Right lobe of liver (tissue), 6 donors: ENCODE data around the gene CDK17. TPM values are rescaled to one million over a fixed set of nuclear protein-coding genes. Genes with fewer than 3 reads are reported as not detected.

Experiments used
- ATAC-seq, 4 donors: fragments of 200-7000 bp; cut with Tn5 transposase; one replicate each; pipeline ENCODE4 v1.9.1; 2020; ENCODE audit warnings: mild to moderate bottlenecking in 4 of 4, moderate library complexity in 4 of 4
- DNase-seq, 3 donors: peaks; one replicate each; pipeline ENCODE4 v3.0.0-alpha.2; 2020
- H3K27ac ChIP-seq, 3 donors: fragments of 200-600 bp; one replicate each; pipeline ENCODE4 v1.8.0; 2022
- H3K27me3 ChIP-seq, 2 donors: fragments of 200-600 bp; one replicate each; pipeline ENCODE4 v1.8.0; 2022
- H3K36me3 ChIP-seq, 4 donors: fragments of 200-600 bp; sonication (generic) in 1 of 4; one replicate each; pipeline versions ENCODE4 v1.5.1 to v1.8.0; 2017 to 2022; ENCODE audit warnings: control low read depth in 1 of 4
- H3K4me1 ChIP-seq, 4 donors: fragments of 200-600 bp; sonication (generic) in 1 of 4; one replicate each; pipeline versions ENCODE4 v1.5.1 to v1.8.0; 2017 to 2022; ENCODE audit warnings: control low read depth in 1 of 4
- H3K4me3 ChIP-seq, 3 donors: fragments of 200-600 bp; one replicate each; pipeline ENCODE4 v1.8.0; 2022
- H3K9me3 ChIP-seq, 4 donors: fragments of 200-600 bp; sonication (generic) in 1 of 4; one replicate each; pipeline versions ENCODE4 v1.5.1 to v1.8.0; 2017 to 2022; ENCODE audit warnings: control low read depth in 1 of 4
- POLR2A ChIP-seq: fragments of 450-650 bp; IDR thresholded peaks from one replicate; pipeline ENCODE4 v1.6.1; 2017; ENCODE audit warnings: antibody characterized with exemption, mild to moderate bottlenecking
- WGBS: methylation state at CpG from one replicate; pipeline ENCODE4 v1.1.6; 2018; ENCODE audit warnings: low coverage, low lambda C conversion rate; ENCODE audit not compliant: insufficient coverage; ENCODE audit errors: missing lambda C conversion rate; 5-methylcytosine and 5-hydroxymethylcytosine counted together
- intact Hi-C, 2 donors: fragments of 100-400 bp; cut with DNase I; formaldehyde crosslinking; loops; one replicate each; pipeline versions ENCODE4 v1.11.2 to v1.14.1; 2022
- total RNA-seq, 6 experiments: library from RNA; depleted of rRNA in 2 of 6; stranded (reverse); fragments of >200 nt in 2 of 6; fragmentation: NEBNext Ultra II Directional in 3 of 6; extraction: Animal tissue kit (Norgen Biotek cat#: 25700) in 3 of 6; gene quantifications; one replicate each; pipeline versions ENCODE4 v1.1.0 to v1.2.4, GENCODE V29; 2016 to 2023
- TF ChIP-seq, protein P1 (sequence below), 4 donors: fragments of 200-600 bp in 3 of 4; fragments of 450-650 bp in 1 of 4; IDR thresholded peaks; one replicate each; pipeline versions ENCODE4 v1.5.1 to v1.8.0; 2016 to 2022; ENCODE audit warnings: antibody characterized with exemption in 4 of 4, mild to moderate bottlenecking in 2 of 4
- donor health status: DM: no; HTN: yes; CAD: no.
- donor health status: DM: no; HTN: no; CAD: no.
- donor health status: DM: no; HTN: no; CAD: no.
- donor health status: DM: no; HTN: yes; CAD: no.
- donor health status: DM: no; HTN: yes; CAD: no.

CDK17 gene
- total RNA-seq, 6 experiments from 2014 or later, result 8.9 to 16.1 (median 13.7) TPM

DNA sequence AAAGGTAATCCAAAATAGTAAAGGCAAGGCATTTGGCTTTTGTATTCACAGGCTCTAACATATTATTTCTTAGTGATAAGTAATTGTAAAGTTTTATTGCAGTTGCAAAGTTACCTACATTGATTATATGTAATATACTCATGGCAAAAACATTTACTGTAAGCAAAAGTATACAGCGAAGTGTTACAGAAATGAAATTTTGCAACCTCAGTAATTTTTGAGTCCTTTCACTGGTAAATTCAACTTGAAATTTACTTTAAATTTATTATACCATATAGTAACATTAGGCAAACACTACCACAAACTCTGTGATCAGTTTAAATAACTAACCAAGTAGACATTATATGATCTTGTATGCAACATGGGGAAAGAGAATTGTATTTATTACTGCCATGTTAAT is 89.0 kb downstream of the CDK17 start:
- H3K9me3 ChIP-seq, result no peaks in the 10 kb centered on the region
- H3K4me1 ChIP-seq, result no peaks in the 10 kb centered on the region
- H3K4me3 ChIP-seq, result no peak overlapping the region
- WGBS, result 88% methylated on average over 1 of the region's 1 CpG
- peaks cover 0 to 7% (median 0%) of the 10 kb centered on the region in 4 donors for H3K36me3 ChIP-seq
- TF ChIP-seq, protein P1, sequence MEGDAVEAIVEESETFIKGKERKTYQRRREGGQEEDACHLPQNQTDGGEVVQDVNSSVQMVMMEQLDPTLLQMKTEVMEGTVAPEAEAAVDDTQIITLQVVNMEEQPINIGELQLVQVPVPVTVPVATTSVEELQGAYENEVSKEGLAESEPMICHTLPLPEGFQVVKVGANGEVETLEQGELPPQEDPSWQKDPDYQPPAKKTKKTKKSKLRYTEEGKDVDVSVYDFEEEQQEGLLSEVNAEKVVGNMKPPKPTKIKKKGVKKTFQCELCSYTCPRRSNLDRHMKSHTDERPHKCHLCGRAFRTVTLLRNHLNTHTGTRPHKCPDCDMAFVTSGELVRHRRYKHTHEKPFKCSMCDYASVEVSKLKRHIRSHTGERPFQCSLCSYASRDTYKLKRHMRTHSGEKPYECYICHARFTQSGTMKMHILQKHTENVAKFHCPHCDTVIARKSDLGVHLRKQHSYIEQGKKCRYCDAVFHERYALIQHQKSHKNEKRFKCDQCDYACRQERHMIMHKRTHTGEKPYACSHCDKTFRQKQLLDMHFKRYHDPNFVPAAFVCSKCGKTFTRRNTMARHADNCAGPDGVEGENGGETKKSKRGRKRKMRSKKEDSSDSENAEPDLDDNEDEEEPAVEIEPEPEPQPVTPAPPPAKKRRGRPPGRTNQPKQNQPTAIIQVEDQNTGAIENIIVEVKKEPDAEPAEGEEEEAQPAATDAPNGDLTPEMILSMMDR (IDR thresholded peaks at IDR 0.05), result no peak
- no peak for TF ChIP-seq POLR2A
- DNase-seq (no peak), ATAC-seq (no peak)
- H3K27me3 ChIP-seq, result no peaks in the 10 kb centered on the region
- H3K27ac ChIP-seq, result no peak overlapping the region
- intact Hi-C loops, result no loop called here

DNA sequence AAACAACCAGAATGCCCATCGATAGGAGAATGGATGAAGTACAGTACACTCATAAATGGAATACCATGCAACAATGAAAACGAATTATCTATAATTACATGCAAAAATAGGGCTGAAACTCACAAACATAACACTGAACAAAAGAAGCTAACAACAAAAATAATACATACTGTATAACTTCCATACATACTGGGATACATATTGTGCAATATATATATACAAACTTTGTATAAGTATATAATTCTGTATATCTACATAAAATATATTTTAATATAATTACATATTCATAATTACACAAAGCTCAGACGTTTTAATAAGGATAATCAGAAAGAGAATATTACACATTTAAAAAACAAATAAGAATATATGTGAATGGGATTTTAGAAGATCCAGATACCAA is 90.2 kb downstream of the CDK17 start:
- ATAC-seq, result no peak
- peaks cover 0 to 7% (median 0%) of the 10 kb centered on the region in 4 donors for H3K36me3 ChIP-seq
- H3K27ac ChIP-seq, result no peak overlapping the region
- no peak for DNase-seq
- no peak overlapping the region for H3K4me3 ChIP-seq
- 90% methylated on average over 3 of the region's 3 CpGs for WGBS
- no peaks in the 10 kb centered on the region for H3K27me3 ChIP-seq
- intact Hi-C loops, result no loop called here
- no peaks in the 10 kb centered on the region for H3K4me1 ChIP-seq
- TF ChIP-seq, protein P1 (IDR thresholded peaks at IDR 0.05), result no peak
- no peak for TF ChIP-seq POLR2A
- H3K9me3 ChIP-seq, result no peaks in the 10 kb centered on the region

DNA sequence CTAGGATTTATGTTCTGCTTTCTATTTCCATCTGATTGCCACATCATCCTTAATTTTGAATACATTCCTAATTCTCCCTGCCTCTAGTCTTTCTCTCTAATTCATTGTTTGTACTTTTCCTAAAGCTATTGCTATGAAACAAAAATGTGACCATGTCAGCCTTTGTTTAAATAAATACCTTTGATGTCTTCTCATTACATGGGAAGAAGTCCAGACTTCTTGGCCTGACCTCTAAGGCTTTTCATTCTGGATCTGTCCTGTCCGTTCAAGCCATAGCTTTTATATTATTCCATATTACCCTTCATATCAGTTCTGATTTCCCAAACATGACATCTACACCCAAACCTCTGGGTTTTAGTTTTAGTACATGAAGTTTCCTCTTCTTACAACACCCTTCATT is 91.4 kb downstream of the CDK17 start:
- no peak for TF ChIP-seq POLR2A
- ATAC-seq, result no peak
- 85% methylated on average over 1 of the region's 1 CpG for WGBS

DNA sequence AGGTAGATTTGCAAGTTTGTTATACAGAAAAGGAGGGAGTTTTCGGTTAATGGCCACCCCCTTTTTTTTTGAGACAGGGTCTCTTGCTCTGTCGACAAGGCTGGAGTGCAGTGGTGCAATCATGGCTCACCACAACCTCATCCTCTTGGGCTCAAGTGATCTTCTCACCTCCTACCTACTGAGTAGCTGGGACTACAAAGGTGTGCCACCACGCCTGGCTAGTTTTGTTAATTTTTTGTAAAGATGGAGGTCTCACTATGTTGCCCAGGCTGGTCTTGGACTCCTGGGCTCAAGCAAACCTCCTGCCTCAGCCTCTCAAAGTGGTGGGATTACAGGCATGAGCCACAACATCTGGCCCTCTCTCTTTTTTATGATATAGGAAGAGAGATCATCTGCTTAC is 94.6 kb downstream of the CDK17 start:
- TF ChIP-seq, protein P1 (IDR thresholded peaks at IDR 0.05), result no peak
- TF ChIP-seq POLR2A, result no peak
- no peak overlapping the region for H3K27ac ChIP-seq
- no peak overlapping the region for H3K4me3 ChIP-seq
- DNase-seq (no peak), ATAC-seq (no peak)
- H3K27me3 ChIP-seq, result no peaks in the 10 kb centered on the region
- no peaks in the 10 kb centered on the region for H3K9me3 ChIP-seq
- H3K4me1 ChIP-seq, result no peaks in the 10 kb centered on the region
- H3K36me3 ChIP-seq, result peaks cover 0 to 3% (median 0%) of the 10 kb centered on the region in 4 donors
- WGBS, result 72% methylated on average over 2 of the region's 3 CpGs
- intact Hi-C loops, result no loop called here

More for the DNA sequence above, 91.4 kb downstream of the CDK17 start:
- H3K27ac ChIP-seq, result no peak overlapping the region
- DNase-seq, result no peak
- H3K4me1 ChIP-seq, result no peaks in the 10 kb centered on the region
- H3K36me3 ChIP-seq, result peaks cover 0 to 7% (median 0%) of the 10 kb centered on the region in 4 donors
- intact Hi-C loops, result no loop called here
- no peaks in the 10 kb centered on the region for H3K9me3 ChIP-seq
- H3K27me3 ChIP-seq, result no peaks in the 10 kb centered on the region
- H3K4me3 ChIP-seq, result no peak overlapping the region

DNA sequence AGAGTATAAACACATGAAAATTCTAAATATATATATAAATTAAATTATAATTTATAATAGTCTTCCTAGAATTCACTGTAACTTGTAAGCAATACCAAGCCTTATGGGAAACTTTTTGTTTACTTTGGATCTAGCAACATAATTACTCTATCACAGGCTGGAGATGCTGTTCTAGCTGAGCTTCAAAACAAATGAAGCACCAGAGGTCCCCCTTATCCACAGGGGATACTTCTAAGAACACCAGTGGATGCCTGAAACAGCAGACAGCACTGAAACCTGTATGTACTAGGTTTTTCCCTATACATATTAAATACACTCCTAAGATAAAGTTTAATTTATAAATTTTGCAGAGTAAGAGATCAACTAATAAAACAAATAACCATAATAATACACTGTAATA is 96.6 kb downstream of the CDK17 start:
- peaks cover 0 to 11% (median 0%) of the 10 kb centered on the region in 4 donors for H3K36me3 ChIP-seq
- TF ChIP-seq, protein P1 (IDR thresholded peaks at IDR 0.05), result no peak
- no peak for TF ChIP-seq POLR2A
- no peaks in the 10 kb centered on the region for H3K4me1 ChIP-seq
- no peak overlapping the region for H3K27ac ChIP-seq
- no peaks in the 10 kb centered on the region for H3K9me3 ChIP-seq
- ATAC-seq, result peak in 2 of 4 donors; percentile 38 to 47
- no peaks in the 10 kb centered on the region for H3K27me3 ChIP-seq
- intact Hi-C loops, result no loop called here
- H3K4me3 ChIP-seq, result no peak overlapping the region
- no peak for DNase-seq
